OCI-M2 (cell line): Measurements from ENCODE around the gene SOCS6.
"Not testable (repeated sequence)": the region's sequence is repeated elsewhere in the genome, so short reads cannot be mapped to it uniquely, and the experiment has no call there.

ENCODE experiments used
- DNase-seq: peaks from one replicate; lab custom pipeline; 2025; ENCODE audit not compliant: unreplicated experiment; lab: John Stamatoyannopoulos, UW

Gene SOCS6

DNA sequence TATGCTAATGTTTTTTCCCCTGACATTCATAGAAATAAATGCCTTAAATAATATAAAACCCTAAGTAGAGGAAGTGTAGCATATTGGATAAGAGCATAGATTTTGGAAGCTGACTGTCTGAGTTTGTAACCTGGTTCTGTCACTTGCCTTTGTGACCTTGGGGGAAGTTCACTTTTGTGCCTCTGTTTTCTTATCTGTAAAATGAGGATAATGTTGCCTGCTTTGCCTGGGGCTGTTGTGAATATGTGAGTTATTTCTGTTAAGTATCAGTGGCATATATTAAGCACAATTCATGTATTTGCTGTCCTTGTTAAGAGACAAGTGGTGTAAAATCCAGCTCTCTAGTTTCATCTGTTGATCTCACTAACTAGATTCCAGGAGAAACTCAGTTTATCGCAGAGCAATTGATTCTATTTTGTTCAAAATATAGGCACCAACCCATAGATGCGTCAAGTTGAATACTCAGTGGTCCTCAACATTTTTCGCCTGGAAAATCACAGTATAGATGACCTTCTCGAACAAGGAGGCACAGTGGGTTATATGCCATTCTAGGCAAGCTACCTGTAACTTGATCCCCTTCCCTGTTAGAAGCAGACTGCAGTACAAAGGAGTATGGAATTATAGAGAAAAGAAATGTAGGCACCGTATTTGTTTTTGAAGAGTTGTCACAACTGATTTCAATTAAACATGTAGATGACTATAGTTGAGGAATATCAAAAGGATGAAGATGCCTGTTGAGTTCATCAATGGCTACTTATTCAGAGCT is 67.0 kb downstream of the SOCS6 start:
- DNase-seq, result no peak

DNA sequence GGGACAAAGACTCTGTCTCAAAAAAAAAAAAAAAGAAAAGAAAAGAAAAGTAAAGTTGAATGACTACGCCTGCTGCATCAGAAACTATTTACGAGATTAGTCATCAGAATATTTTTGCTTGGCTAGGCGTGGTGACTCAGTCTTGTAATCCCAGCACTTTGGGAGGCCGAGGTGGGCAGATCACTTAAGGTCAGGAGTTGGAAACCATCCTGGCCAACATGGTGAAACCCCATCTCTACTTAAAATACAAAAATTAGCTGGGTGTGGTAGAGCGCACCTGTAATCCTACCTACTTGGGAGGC is 69.2 kb downstream of the SOCS6 start:
- not testable (repeated sequence) for DNase-seq

DNA sequence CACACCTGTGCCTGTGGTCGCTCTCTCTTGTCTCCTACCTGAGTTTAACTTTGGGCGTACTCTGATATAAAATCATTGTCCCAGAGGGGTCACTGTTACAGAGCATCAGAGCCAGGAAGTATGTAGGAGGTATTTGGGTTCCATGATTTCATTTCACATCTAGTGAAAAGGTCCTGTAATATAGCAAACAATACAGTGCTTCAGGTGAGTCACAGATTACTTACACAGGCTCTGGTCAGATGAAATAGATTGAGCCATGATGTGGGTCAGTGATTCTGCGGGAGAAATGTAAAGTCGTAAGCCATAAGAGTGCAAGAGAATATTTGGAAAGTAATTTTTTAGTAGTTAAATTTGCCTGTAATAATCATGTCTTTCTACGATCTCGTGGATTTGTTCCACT is 70.2 kb downstream of the SOCS6 start:
- DNase-seq, result no peak

DNA sequence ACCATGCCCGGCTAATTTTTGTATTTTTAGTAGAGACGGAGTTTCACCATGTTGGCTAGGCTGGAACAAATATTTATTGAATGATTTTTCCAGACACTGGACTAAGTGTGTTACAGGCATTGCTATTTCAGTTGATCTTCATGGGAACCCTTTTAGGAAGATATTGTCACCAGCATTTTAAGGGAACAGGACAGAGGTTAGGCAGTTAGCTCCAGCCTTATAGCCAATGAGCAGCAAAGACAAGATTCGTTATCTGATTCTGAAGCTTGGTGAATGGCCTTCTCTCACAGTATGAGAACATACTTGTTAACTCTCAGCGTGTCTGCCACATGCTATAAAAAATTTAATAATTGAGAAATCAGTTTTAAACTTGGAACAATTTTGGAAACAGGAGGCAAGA is 73.4 kb downstream of the SOCS6 start:
- no peak for DNase-seq

DNA sequence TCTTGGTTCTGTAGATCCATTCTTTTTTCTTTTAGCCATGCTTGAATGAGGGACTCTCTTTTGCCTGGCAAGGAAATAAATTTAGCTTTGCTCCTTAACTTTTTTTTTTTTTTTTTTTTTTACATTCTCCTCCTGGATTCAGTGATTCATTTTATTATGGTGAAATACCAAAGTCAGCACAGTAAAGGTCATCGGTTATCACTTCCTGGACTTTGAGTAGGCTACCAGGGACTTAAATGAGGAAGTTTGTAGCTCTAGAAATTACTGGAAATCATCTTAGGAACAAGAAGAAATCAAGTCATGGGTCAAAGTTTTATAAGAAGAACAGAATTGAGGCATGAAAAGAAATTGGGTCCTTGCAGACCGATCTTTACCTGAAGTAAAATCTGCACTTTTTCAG is 75.0 kb downstream of the SOCS6 start:
- DNase-seq, result no peak

DNA sequence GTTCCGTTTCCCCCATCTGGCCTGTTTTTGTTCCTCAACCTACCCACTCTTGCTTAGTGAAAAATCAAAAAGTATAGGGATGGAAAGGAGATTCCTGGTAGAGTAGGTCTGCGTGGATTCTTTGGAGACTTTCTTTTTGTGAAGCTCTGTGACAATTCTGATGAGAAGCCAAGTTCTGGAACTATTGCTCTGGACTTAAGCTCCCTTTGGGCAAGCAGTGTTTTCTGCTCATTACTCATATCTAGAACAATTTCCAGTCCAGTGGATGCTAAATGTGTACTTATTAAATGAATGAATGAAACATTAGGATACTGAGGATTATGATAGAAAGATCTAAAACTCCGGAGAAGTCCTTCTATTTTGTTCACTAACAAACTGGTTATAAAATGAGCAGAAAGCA is 76.5 kb downstream of the SOCS6 start:
- no peak for DNase-seq

DNA sequence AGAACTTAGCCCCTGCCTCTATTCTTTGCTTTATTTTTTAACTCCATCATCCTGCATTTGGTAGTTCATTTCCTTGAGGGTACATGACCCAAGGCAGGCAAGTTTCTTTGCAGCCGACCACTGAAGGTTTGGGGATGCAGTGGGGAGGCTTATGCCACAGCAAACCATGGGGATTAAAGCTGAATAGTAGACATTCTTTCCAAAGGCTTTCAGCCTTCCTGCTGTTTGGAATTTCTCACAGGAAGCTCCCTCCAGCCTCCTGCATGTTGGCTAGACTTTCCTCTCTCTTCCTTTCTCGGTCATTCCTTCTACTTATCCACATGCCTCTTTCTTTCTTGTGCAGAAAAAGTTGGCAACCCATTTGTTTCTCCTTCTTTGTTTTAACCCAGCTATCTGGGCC is 77.3 kb downstream of the SOCS6 start:
- DNase-seq, result no peak

DNA sequence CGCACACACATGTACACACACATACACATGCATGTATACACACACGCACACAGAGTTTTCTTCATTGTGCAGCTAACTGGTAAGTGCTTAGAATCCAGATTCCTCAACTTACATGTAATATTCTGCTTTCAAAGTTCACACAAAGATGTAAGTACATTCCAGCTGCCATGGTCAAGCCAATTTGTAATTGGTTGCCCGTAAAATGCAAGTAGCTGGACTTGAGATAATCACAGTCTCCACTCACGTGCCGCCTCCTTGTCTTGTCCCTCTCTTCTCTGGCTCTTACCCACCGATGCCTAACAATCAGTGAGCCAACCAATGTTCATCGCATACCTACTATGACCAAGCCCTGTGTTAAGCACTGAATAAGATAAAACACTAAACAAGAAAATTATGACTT is 77.8 kb downstream of the SOCS6 start:
- DNase-seq, result no peak

DNA sequence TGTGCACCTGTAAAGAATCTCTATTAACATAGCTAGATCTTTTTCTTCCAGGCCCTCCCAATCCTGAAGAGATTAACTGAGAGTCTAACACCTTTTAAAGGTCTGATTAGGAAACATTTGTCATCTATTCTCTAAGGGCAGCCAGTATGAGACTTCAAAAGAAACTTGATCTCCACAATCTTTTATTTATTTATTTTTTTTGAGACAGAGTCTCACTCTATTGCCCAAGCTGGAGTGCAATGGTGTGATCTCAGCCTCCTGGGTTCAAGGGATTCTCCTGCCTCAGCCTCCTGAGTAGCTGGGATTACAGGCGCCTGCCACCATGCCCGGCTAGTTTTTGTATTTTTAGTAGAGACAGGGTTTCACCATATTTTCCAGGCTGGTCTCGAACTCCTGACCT is 78.5 kb downstream of the SOCS6 start:
- not testable (repeated sequence) for DNase-seq

DNA sequence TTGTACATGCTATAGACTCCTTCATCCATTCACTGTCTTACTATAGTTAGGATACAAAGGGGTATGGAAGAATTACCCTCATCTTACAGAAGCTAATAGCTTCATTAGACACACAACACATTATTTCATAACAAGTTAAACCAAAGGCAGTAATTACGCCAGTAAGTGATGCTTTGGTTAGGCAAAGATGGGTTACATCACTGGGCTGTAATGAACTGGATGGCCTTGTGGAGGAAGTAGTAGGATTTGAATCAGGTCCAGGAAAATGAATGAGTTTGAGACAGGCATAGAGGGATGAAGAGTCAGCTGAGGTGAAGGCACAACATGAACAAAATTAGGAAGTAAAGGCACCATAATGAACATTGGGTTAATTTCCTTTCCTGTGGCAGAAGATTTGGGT is 80.1 kb downstream of the SOCS6 start:
- DNase-seq, result no peak

DNA sequence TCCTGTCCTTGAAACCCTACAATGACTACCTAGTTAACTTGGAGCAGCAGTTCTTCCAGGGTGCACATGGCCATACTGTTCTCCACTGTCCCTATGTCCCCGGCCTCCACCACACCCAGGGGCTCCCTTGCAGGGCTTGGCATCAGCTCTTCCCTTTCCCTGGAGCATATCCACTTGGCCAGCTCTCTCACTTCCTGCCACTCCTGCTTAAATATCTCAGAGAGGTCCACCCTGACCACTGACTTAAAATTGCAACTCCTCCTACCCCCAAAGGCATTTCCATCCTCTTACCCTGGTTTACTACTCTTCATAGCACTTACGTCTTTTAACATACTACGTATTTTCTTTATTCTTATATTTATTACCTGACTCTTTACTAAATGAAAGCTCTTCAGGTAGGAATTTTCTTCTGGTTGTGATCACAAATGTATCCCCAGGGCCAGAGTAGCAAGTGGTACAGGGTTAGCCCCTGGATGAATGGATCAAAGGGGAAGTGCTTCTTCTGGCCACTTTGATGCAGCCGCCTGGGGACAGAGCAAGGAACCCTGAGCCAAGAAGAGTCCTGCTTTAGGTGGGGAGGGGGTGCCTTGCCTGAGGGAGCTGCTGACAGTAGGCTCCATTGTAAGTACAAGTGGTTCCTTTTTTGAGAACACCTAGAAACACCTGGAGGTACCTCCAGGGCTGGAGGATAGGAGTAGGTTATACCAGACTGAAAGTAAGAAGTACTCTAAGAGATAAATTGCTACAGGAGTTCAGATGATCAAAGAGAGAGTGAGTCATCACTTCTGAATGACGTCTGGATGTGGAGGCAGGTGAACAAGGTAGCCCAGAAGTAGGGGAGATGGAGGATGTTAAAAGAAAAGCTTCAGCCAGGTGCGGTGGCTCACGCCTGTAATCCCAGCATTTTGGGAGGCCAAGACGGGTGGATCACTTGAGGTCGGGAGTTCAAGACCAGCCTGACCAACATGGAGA is 82.2 kb downstream of the SOCS6 start:
- DNase-seq, result no peak

DNA sequence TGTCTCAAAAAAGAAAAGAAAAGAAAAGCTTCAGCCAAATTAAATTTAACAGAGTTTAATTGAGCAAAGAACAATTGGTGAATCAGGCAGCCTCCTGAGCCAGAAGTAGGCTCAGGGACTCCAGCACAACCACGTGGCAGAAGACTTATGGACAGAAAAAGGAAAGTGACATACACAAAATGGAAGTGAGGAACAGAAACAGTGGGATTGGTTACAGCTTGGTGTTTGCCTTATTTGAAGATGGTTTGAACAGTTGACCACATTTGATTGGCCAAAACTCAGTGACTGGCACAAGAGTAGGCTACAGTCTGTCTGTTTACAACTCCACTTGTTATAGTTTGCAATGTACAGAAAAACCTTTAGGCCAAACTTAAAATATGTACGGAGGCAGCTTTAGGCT is 83.1 kb downstream of the SOCS6 start:
- DNase-seq, result no peak

DNA sequence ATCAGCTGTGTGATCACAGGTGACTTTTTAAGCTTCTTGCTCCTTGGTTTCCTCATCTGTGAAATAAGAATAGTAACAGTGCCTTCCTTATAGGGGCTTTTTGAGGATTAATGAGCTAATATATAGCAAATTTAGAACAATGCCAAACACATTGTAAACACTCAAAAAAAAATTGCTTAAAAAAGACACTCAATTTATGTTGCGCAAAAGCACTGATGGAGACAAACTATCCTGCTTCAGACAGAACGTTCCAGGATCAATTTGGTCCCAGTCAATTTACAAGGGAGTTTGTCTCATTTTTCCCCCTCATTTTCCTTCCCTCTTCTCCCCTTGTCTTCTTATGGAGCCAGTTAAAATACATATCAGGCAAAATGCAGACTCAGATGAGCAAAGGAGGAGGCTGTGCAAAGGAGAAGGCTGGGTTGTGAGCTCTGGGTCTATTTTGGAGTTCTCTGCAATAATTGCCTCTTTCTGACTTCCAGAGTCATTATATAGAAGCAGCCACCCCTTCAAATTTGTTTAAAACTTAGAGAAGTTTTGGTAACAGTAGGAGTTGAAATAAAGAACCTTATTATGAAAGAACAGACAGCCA is 83.7 kb downstream of the SOCS6 start:
- DNase-seq, result no peak

DNA sequence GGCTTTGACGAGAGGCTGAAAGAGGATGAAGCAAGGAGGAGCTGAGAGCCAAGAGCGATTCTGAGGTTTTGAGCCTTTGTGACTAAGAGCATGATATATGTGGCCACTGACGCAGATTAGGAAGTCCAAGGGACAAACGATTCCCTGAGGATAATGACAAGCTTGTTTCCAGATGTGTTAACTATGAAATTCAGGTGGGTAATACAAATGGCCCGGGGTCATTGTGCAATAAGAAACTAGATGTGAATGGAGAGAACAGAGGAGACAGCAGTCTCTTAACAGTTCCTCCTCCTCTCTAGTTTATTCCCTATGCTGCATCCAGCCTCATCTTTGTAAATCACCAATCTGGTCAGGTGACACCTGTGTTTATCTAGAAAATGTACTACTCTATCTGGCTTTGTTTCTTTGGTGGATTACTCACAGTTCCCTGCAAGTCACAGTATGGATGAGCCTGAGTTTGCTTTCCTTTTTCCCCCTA is 84.2 kb downstream of the SOCS6 start:
- DNase-seq, result no peak

DNA sequence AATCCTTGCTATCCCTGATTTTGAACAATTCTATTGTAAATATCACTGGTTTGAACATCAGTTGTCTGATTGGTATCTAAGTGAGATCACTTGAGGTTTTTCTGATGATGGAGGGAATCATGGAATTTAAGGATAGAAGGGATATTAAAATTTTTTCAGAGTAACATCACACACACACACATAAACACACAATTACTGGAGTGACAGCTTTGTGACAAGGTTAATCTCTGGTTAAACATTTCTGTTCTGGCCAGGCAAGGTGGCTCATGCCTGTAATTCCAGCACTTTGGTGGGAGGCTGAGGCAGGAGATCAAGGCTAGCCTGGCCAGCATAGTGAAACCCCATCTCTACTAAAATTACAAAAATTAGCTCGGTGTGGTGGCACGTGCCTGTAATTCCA is 85.3 kb downstream of the SOCS6 start:
- DNase-seq, result no peak

DNA sequence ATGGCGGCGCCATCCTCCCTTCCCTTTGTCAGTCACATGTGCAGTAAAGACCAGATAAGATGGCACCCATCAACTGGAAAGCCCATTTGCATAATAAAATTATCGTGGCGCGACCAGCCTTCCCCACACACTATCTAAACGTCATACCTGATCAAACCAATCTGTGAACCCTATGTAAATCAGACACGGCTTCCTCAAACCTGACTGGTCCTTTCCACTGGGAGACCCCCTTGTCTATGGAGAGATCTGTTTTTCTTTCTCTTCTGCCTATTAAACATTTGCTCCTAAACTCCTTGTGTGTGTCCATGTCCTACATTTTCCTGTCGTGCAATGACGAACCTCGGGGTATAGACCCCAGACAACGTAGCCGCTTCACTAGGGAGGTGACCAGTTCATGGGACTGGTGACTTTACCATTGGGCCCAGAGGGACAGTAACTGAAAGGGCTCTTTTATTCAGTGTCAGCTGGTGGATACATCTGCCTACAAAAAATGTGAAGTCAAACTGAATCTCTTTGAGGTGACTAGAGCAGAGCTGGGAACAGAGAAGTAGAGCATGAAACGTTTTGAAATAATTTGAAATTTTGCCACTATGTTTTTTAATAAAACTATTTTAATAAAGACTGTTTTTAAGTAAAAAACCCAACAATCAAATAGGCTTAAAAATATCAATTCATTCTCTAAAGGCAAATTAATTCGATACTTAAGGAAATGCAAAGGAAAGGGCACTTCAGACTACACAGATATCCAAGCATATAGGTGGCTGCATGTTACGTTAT is 87.5 kb downstream of the SOCS6 start:
- no peak for DNase-seq

DNA sequence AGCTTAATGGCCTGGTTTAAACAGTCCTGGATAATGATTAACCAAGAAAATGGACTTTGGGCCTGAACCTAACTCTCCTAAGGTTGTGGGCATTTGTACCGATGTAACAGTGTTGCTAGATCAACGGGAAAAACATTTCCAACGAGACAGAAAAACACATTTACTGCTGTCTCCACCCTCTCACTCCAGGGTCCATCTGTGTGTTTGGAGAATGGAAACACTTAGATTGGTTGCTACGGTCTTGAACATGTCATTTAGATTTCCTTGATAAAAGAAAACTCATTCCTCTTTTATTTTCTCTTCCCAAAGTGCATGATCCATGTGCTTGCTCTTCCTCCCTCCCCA is 88.0 kb downstream of the SOCS6 start:
- no peak for DNase-seq

DNA sequence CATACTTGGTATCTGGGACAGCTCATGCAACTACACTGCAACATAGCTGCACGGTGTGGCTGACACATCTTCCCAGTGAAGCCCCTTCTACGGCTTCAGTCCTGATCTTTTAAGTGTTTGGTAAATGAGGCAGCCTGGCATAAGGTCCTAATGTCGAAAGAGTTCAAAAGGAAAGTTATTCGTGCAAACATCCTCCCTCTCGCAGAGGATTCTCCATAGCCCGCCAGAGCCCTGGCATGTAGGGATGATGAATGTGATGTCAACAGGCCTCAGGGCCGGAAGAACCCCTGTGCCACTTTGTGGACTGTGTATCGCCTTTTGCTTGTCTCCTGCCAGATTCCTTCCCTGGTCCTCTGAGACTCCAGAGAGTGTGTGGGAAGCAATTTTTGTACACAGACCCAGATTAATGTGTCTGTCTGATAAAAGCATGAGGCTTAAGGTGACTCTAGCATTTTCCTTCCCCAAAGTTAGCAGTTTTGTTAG is 88.5 kb downstream of the SOCS6 start:
- no peak for DNase-seq

DNA sequence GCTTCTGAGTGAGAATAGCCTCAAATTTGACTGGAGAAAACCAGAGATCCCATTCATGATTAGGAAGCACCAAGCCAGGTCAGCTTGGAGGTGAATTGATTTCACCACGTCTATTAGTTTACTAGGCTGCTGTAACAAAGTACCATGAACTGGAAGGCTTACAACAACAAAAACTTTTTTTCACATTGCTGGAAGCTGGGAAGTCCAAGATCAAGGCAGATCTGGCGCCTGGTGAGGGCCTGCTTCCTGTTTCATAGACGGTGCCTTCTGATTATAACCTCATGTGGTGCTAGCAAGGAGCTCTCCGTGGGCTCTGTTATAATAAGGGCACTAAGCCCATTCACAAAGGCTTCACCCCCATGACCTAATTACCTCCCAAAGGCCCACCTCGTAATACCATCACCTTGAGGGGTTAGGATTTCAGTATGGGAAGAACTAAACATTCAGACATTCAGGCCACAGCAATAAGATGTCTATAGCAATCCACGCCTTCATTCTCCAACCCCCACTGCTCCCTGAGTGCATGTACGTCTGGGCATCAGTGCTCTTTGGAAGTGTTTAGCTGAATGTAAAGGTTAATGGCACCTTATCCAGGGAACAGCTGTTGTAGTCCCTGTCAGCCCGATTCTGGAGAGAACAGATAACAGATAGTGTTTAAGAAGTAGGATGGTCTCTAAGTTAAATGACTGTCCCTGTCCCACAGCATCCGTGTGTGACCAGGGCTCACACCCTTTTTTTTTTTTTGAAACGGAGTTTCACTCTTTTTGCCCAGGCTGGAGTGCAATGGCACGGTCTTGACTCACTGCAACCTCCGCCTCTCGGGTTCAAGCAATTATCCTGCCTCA is 89.2 kb downstream of the SOCS6 start:
- peak; percentile 38 for DNase-seq
